HG03342 (cell line): Measurements from ENCODE around the gene LDHD.
"Not testable (repeated sequence)": the region's sequence is repeated elsewhere in the genome, so short reads cannot be mapped to it uniquely, and the experiment has no call there.

Experiments used
- ATAC-seq: cut with Tn5 transposase; IDR thresholded peaks from one replicate; pipeline ENCODE4 v1.9.1; 2021; ENCODE audit warnings: mild to moderate bottlenecking, moderate library complexity; ENCODE audit not compliant: unreplicated experiment

The LDHD gene

DNA sequence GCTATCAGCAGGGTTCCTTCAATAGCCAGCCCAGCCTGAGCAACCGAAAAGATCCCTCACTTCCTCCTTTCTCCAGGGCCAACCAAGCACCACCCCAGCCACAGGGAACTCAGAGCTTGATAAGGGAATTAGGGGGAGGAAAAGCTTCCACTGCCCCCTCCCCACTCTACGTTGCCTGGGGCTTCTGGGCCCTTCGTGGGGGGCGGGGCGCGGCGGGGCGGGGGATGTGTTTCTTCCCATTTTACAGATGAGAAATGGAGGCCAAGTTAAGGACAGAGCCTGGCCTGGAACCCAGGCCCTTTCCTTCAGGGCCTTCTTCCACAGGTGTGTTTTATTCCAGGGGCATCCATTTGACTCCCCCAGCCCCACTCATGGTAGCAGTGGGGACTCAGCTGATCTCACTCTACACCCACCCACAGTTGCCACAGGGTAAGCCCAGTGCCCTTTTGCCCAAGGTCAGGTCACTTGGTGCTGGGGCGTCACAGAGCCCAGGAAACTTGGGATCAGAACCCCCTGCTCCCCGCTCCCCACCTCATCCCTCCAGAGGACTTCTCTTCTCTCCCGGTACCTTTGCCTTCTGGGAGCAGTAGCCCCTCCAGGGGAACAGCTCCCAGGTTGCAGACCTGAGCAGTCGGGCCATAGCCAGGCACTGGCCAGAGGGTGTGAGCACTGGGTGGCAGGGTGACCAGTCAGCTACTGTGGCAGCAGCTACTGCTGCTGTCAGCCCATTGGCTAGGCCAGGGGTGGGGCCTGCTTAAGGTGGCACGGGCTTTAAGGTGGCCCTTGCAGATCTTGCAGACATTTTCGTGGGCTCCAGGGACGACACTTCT lies at the start of gene LDHD:
TSS of gene LDHD (minus strand) at position 700 of the 830 bp plus-strand sequence. CDS start at position 640, 60 bp downstream.
- ATAC-seq = no peak

DNA sequence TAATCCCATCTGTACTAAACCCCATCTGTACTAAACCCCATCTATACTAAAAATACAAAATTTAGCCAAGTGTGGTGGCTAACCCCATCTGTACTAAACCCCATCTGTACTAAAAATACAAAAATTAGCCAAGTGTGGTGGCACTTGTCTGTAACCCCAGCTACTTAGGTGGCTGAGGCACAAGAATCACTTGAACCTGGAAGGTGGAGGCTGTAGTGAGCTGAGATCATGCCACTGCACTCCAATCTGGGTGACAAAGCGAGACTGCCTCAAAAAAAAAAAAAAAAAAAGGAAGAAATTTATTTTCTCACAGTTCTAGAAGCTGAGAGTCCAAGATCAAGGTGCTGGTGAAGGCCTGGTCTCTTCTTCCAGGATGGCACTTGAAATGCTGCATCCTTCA lies 43.8 kb upstream of the LDHD start:
- no peak for ATAC-seq

- no peak for ATAC-seq
Measured at GRCh38 chr16:75152635-75153034, 36.1 kb upstream of the LDHD start.

- no peak for ATAC-seq
Measured at GRCh38 chr16:75151798-75152197, 35.2 kb upstream of the LDHD start.

DNA sequence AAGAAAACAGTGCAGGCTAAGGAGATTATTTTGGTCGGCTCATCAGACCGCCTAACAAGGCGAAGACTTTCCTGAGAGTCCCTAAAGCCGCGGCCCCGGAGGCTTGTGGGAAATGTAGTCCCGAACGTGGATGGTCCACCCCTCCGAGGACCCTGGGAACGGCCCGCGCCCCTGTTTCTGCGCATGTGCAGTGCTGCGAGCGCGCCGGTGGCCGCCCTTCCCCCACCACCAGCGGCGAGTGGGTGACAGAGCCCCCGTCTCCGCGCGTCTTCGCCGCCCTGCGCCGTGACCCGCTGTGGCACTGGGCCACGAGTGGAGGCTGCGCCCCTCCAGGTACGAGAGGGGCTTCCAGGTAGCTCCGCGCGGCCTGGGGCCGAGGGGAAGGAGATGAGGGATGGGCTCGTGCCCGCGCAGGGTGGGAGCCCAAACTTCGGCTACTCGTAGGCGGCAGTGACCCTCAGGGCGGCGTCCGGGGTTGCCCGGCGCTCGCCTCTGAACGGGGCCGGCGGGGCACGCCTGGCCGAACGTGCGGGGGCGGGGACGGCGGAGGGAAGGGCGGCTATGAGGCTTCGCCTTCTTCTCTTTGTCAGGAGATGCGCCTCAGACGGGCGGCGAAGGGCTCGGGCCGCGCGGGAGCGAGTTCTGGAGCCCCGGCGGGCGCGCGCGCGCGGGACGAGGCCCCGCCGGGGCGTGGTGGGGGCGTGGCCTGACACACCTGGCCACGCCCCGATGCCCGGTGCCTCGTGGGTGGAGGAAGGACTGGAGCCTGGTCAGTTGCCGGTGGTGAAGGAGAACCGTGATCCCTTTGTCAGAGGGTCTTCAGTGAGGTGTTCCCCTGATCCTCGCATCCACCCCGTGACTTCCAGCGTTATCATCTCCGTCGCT lies 32.0 kb upstream of the LDHD start, which contains the start of gene ZFP1:
TSS of gene ZFP1 (plus strand) at position 214 of the 885 bp plus-strand sequence. CDS start 4,428 bp downstream, outside the sequence.
- peak; percentile 81 for ATAC-seq

DNA sequence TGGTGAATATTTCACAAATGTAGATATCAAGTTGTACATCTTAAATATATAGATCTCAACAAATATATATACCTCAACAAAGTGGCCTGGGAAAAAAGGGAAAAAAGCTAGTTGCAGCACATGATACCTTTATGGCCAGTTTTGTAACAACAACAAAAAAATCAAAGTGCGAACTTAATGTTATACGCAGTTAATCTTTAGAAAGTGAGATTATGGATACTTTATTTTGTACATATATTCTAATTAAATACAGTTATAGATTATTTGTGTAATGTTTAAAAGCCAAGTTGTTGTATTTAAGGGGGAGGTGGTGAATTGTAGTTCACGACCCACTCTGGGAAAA lies 31.4 kb upstream of the LDHD start:
- no peak for ATAC-seq

- ATAC-seq = no peak
Measured at GRCh38 chr16:75143941-75144340, 27.4 kb upstream of the LDHD start.

- ATAC-seq = no peak
Measured at GRCh38 chr16:75139498-75139897, 22.9 kb upstream of the LDHD start.

DNA sequence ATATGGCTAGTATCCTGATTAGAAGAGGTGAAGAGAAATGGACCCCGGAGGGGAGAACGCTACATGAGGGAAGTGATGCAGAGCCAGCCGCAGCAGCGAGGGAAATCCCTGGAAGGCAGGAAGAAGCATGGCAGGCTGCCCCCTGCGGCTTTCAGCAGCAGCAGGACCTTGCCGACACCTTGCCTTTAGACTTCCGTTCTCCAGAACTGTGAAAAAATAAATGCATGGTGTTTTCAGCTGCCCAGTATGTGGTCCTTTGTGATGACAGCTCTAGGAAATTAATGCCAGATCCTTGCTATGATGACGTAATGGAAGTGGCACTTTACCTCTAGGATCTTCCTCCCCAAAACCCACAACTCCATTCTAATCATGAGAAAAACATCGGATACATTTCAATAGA lies 22.1 kb upstream of the LDHD start:
- no peak for ATAC-seq

GRCh38 chr16:75138233-75138632 lies 21.7 kb upstream of the LDHD start:
- ATAC-seq = no peak

- ATAC-seq = no peak
Measured at GRCh38 chr16:75131081-75131480, 14.5 kb upstream of the LDHD start.

GRCh38 chr16:75130150-75130771 lies 13.7 kb upstream of the LDHD start:
- ATAC-seq = no peak

- ATAC-seq = not testable (repeated sequence)
Measured at GRCh38 chr16:75129421-75130149, 13.0 kb upstream of the LDHD start.

GRCh38 chr16:75127713-75128415 lies 11.3 kb upstream of the LDHD start:
- no peak for ATAC-seq

DNA sequence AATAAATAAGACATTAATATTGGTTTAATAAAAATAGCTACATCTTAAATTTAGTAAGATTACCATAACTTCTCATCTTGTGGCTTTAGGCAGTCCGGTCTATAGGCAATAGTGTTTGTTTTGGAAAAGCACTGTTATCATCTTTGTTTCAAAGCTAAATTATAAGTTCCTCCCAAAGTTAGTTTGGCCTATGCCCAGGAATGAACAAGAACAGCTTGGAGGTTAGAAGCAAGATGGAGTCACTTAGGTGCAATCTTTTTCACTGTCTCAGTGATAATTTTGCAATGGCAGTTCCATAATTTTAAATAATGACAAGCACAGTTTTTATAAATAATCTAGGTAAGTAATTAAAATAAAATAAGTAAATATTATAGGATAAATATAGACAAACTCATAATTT lies 6.0 kb upstream of the LDHD start:
- ATAC-seq = no peak

- no peak for ATAC-seq
Measured at GRCh38 chr16:75121949-75122568, 5.5 kb upstream of the LDHD start.

- no peak for ATAC-seq
Measured at GRCh38 chr16:75120253-75120652, 3.7 kb upstream of the LDHD start.

DNA sequence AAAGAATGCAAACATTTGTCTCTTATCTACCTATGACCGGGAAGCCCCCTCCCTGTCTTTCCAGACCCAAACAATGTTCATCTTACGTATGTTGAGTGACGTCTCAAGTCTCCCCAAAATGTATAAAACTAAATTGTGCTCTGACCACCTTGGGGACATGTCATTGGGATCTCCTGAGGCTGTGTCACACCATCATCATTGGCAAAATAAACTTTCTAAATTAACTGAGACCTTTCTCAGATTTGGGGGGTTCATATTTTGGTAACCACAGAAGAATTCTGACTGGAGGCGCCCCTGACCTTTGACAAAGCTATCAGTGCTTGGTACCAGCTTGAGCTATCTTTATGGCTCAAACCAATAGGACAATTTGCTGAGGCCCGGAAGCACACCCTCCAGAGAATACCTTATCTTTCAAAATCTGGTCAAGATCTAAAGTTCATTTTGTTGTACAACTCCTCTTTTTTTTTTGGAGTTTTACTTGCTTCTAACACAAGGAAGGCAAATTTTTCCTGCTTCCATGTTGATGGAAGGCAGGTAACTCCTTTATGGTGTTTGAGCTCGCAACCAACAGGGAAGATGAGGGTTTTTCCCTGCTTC lies 2.5 kb upstream of the LDHD start:
- ATAC-seq = no peak

DNA sequence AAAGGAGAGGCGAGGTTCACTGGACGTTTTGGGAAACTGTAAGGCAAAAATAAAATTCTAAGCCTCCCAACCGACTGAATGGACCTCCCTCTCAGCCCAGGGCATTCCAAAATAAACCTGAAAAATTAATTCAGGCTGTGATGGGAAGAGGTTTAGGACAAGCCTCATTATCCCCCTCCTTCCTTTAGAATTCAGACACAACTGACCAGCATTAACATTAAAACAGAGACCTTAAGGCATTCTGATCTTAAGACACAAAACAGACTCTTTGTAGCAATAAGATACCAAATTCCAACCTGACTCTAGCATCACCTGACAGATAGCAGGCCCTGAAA lies 298 bp upstream of the LDHD start:
- ATAC-seq = no peak
